Measurements from ENCODE around the gene CAV3.

DNA sequence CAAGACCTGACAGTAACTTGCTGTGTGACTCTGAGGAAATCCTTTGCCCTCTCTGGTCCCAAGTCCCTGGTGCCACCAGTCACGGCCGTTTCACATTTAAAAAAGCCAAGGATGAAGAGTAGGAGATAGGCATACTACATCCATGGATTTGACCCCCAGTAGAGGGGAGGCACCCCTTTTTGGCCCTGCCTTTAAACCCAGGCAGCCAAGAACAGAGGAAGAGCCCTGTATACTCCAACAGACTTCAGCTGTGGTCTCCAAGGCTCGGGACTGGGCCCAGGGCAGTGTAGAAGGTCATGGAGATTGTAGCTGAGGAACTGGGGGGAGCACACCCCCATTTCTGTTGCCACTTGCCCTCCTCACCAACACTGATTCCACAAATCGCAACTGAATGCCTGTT lies 3.7 kb downstream of the CAV3 start:
- TF ChIP-seq CTCF (IDR thresholded peaks at IDR 0.05; ENCODE audit: low read depth, low read length) (no peak), EZH2phosphoT487 (IDR thresholded peaks at IDR 0.05; ENCODE audit: low read depth) (no peak)

Data from OCI-LY3 (cell line).